GM12875 (cell line): ENCODE results near the gene SMPD2.

Experiments
- H3K4me3 ChIP-seq: one replicate; pipeline ENCODE4 v1.5.1; 2011; ENCODE audit warnings: low read depth, low read length, control low read depth
- TF ChIP-seq, protein P1 (sequence below): IDR thresholded peaks from 2 replicates; pipeline ENCODE4 v1.5.1; 2011; ENCODE audit warnings: low read depth, mild to moderate bottlenecking, control low read depth, inconsistent platforms, low read length, moderate library complexity, borderline replicate concordance; ENCODE audit not compliant: insufficient read depth

Gene SMPD2

DNA sequence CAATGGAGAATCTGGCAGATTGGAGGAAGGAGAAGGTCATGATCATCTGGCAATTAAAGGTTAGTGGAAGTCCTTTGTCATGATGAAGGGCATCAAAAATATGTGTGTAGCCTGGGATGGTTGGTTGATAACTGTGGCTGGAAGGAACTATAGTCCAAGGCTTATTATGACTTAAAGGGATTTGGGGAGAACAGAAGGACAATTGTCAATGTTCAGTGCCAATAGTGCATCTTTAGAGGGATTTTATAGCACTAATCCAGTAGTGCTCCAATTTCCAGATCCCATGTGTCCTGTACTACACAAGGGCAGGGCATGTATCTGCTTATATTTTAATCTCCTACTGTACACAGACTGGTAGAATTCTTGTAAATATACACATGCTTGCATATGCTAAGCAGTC, 47.5 kb downstream of the SMPD2 start:
- TF ChIP-seq, protein P1, sequence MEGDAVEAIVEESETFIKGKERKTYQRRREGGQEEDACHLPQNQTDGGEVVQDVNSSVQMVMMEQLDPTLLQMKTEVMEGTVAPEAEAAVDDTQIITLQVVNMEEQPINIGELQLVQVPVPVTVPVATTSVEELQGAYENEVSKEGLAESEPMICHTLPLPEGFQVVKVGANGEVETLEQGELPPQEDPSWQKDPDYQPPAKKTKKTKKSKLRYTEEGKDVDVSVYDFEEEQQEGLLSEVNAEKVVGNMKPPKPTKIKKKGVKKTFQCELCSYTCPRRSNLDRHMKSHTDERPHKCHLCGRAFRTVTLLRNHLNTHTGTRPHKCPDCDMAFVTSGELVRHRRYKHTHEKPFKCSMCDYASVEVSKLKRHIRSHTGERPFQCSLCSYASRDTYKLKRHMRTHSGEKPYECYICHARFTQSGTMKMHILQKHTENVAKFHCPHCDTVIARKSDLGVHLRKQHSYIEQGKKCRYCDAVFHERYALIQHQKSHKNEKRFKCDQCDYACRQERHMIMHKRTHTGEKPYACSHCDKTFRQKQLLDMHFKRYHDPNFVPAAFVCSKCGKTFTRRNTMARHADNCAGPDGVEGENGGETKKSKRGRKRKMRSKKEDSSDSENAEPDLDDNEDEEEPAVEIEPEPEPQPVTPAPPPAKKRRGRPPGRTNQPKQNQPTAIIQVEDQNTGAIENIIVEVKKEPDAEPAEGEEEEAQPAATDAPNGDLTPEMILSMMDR = no peak
- H3K4me3 ChIP-seq = no peak overlapping the region

DNA sequence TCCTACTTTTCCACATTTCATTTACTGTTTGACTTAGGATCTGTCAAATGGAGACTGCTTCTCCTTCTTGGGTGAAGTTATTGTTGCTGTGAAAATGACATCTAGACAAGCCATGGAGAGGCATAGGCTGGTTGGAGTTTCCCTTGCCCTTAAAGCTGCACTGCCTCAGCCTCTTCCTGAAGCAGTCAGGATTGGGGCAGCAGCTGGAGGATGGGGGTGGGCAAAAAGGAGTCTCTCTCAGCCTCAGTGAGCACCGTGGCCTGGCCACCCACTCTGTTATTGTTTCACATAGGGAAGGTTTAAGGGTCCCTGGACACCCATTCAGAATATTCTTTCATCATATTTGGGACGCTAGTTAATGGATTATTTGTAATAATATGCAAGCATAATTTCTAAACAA, 50.2 kb downstream of the SMPD2 start:
- TF ChIP-seq, protein P1 = no peak
- H3K4me3 ChIP-seq = no peak overlapping the region

DNA sequence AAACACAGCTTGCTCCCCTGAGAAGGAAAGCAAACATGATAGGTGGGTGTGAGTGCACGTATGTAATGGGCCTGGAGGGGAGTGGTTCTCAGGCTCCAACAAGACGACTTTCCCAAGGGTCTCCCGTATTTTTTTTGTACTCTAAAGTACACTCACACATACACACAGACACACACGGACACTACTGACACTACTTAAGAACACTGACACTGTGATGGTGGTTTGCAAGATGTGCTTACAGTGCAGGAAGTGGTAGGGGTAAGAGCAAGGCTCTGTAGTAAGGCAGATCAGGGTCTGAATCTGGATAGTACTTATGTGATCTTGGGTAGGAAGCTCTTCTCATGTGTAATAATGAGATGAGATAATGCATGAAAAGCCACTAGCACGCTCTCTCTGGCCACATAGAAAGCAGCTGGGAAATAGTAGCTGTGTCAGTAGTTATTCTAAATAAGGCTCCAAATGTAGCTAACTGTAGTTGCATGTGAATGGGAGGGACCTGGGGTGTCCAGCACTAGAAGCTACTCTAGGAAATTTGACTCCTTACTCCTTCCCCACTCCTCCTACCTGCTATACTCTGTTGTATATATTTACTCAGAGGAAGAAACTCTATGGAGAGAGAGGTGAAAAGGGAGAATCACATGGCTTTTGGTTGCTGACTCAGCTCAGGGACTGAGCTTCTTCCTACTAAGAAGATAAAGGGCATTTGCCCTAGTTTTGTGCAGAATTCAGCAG, 50.8 kb downstream of the SMPD2 start:
- no peak overlapping the region for H3K4me3 ChIP-seq
- TF ChIP-seq, protein P1 = no peak
